GM11168 (cell line): ENCODE results near the gene SIGLEC9.
"Not testable (repeated sequence)": the region's sequence is repeated elsewhere in the genome, so short reads cannot be mapped to it uniquely, and the experiment has no call there.

Experiments
- in situ Hi-C: fragments of 300-500 bp; cut with MboI; formaldehyde crosslinking; loops from one replicate; pipeline ENCODE4 v1.12.0; 2022; ENCODE audit warnings: low sequenced_read_pairs; ENCODE audit not compliant: unreplicated experiment

SIGLEC9 gene

DNA sequence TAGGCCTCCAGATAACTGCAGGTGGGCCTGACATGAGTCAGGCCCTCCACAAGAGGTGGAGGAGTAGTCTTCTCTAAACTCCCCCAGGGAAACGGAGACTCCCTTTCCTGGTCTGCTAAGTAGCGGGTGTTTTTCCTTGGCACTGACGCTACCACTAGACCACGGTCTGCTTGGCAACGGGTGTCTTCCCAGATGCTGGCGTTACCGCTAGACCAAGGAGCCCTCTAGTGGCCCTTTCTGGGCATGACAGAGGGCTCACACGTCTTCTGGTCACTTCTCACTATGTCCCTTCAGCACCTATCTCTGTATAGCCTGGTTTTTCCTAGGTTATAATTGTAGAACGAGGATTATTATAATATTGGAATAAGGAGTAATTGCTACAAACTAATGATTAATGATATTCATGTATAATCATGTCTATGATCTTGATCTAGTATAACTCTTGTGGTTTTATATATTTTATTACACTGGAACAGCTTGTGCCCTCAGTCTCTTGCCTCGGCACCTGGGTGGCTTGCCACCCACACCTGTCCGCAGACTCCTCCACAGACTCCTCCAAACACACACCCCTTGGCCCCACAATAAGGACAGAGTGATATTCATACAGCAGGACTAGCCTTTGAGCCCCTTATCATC is 44.7 kb downstream of the SIGLEC9 start:
- in situ Hi-C loops, result not testable (repeated sequence)

DNA sequence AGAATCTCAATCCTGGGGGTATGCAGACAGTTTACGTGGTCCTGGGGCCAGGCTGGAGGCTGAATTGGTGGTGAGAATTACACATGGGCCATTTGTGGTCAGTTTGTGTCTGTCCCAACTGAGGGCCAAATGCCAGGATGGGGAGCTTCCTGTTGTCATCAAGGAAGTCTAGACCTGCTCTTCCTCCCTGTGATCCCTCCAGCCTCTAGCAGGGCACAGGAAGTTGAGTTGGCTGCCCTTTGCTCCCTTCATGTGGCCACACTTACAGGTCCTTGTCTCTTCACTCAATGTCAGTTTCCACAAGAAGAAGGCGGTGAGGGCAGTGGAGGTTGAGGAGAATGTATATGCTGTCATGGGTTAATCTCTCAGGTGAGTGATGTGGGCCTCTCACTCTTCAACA is 47.5 kb downstream of the SIGLEC9 start:
- in situ Hi-C loops, result no loop called here

DNA sequence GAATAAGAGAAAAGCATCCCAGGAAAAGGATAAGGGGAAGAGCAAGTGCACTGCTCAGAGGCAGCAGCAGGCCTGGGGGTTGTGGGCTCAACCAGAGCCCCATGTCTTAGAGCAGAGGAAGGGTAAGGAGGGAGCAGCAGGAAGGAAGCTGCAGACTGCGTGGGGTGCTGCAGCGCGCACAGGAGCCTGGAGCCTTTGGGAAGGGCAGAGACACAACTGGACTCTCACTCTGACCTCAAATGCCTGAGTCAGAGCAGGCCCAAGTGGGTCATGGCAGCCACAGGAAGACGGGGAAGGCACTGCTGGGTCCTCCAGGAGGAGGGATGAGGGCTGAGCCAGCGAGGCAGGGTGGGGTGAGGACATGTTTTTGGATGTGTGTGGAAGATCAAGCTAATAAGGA is 49.0 kb downstream of the SIGLEC9 start:
- in situ Hi-C loops, result no loop called here

DNA sequence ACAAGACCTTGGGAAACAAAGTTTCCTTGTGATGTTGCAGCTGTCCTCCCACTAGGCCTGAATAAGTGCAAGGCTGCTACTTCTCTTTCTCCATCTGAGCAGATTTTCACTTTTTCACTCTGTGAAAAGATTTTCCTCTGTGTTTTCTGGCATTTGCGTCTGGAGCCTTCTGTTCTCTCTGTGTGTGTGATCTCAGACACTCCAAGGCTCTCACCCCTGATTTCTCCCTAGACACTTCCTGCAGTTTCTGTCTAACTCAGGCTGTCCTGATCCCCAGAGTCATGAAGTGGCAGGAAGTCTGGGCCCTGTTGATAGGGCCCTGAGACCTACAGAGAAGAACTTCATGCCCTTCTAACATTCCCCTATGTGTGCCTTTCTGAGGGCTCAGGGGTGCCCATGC is 54.5 kb downstream of the SIGLEC9 start:
- in situ Hi-C loops, result no loop called here
